Ishikawa (cell line): Measurements from ENCODE around the gene SLC35E1.

Experiments
- EGR1 ChIP-seq: IDR thresholded peaks from 2 replicates; pipeline ENCODE4 v1.6.1; 2012
- TAF1 ChIP-seq: IDR thresholded peaks from 2 replicates; pipeline ENCODE4 v1.6.1; 2012; ENCODE audit warnings: low read depth, mild to moderate bottlenecking
- ZBTB7A ChIP-seq: IDR thresholded peaks from 2 replicates; pipeline ENCODE4 v1.6.1; 2012; ENCODE audit warnings: low read depth
- TF ChIP-seq, protein P1 (sequence below): IDR thresholded peaks from 2 replicates; pipeline ENCODE4 v1.6.1; 2012
- TF ChIP-seq, protein P2 (sequence below): IDR thresholded peaks from 2 replicates; pipeline ENCODE4 v1.6.1; 2012; ENCODE audit warnings: low read depth, mild to moderate bottlenecking

- TF ChIP-seq, protein P1, sequence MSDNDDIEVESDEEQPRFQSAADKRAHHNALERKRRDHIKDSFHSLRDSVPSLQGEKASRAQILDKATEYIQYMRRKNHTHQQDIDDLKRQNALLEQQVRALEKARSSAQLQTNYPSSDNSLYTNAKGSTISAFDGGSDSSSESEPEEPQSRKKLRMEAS, result no peak
- TF ChIP-seq TAF1 (no peak), EGR1 (no peak), ZBTB7A (no peak)
- TF ChIP-seq, protein P2, sequence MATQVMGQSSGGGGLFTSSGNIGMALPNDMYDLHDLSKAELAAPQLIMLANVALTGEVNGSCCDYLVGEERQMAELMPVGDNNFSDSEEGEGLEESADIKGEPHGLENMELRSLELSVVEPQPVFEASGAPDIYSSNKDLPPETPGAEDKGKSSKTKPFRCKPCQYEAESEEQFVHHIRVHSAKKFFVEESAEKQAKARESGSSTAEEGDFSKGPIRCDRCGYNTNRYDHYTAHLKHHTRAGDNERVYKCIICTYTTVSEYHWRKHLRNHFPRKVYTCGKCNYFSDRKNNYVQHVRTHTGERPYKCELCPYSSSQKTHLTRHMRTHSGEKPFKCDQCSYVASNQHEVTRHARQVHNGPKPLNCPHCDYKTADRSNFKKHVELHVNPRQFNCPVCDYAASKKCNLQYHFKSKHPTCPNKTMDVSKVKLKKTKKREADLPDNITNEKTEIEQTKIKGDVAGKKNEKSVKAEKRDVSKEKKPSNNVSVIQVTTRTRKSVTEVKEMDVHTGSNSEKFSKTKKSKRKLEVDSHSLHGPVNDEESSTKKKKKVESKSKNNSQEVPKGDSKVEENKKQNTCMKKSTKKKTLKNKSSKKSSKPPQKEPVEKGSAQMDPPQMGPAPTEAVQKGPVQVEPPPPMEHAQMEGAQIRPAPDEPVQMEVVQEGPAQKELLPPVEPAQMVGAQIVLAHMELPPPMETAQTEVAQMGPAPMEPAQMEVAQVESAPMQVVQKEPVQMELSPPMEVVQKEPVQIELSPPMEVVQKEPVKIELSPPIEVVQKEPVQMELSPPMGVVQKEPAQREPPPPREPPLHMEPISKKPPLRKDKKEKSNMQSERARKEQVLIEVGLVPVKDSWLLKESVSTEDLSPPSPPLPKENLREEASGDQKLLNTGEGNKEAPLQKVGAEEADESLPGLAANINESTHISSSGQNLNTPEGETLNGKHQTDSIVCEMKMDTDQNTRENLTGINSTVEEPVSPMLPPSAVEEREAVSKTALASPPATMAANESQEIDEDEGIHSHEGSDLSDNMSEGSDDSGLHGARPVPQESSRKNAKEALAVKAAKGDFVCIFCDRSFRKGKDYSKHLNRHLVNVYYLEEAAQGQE, result no peak
These were observed 30.9 kb upstream of the SLC35E1 start for GRCh38 chr19:16603090-16603489.
